ENCODE measurements around the gene GOLGA6L25. TPM values are rescaled to one million over a fixed set of nuclear protein-coding genes. Genes with fewer than 3 reads are reported as not detected.
"Not testable (repeated sequence)": the region's sequence is repeated elsewhere in the genome, so short reads cannot be mapped to it uniquely, and the experiment has no call there.

The GOLGA6L25 gene
- not detected in 2 replicates for total RNA-seq (2014; rRNA removed; shearing (Covaris generic))

GRCh38 chr15:28553268-28553667 is at the start of gene GOLGA6L25:
Gene GOLGA6L25 (plus strand): TSS chr15:28553568. CDS start chr15:28553629, 61 bp downstream.
- DNase-seq (ENCODE audit: low spot score) = not testable (repeated sequence)

- DNase-seq (ENCODE audit: low spot score) = not testable (repeated sequence)
Observed at GRCh38 chr15:28508217-28508889, 45.0 kb upstream of the GOLGA6L25 start.

GRCh38 chr15:28514128-28514527 is 39.2 kb upstream of the GOLGA6L25 start:
- DNase-seq (ENCODE audit: low spot score) = not testable (repeated sequence)

GRCh38 chr15:28515208-28515607 is 38.2 kb upstream of the GOLGA6L25 start:
- not testable (repeated sequence) for DNase-seq (ENCODE audit: low spot score)

- not testable (repeated sequence) for DNase-seq (ENCODE audit: low spot score)
Observed at GRCh38 chr15:28532954-28533353, 20.4 kb upstream of the GOLGA6L25 start, which contains the start of gene GOLGA8G. Gene GOLGA8G (minus strand): TSS chr15:28532971. CDS start chr15:28532909, 62 bp downstream.

- not testable (repeated sequence) for DNase-seq (ENCODE audit: low spot score)
Observed at GRCh38 chr15:28573351-28573750, 20.0 kb downstream of the GOLGA6L25 start.

GRCh38 chr15:28588977-28589606 is 35.7 kb downstream of the GOLGA6L25 start:
- not testable (repeated sequence) for DNase-seq (ENCODE audit: low spot score)

GRCh38 chr15:28589769-28590168 is 36.4 kb downstream of the GOLGA6L25 start:
- DNase-seq (ENCODE audit: low spot score) = not testable (repeated sequence)

GRCh38 chr15:28592395-28592794 is 39.0 kb downstream of the GOLGA6L25 start:
- DNase-seq (ENCODE audit: low spot score) = not testable (repeated sequence)

- DNase-seq (ENCODE audit: low spot score) = not testable (repeated sequence)
Observed at GRCh38 chr15:28593424-28594129, 40.2 kb downstream of the GOLGA6L25 start.

- not testable (repeated sequence) for DNase-seq (ENCODE audit: low spot score)
Observed at GRCh38 chr15:28597471-28597870, 44.1 kb downstream of the GOLGA6L25 start.

- DNase-seq (ENCODE audit: low spot score) = not testable (repeated sequence)
Observed at GRCh38 chr15:28598209-28598608, 44.8 kb downstream of the GOLGA6L25 start.

- not testable (repeated sequence) for DNase-seq (ENCODE audit: low spot score)
Observed at GRCh38 chr15:28602152-28602551, 48.8 kb downstream of the GOLGA6L25 start.

Other genes with a start within 250 kb of the GOLGA6L25 start
- 27.9 and 50.5 TPM in 2 replicates for gene HERC2, start 231.4 kb upstream of the GOLGA6L25 start, total RNA-seq (2014; rRNA removed; shearing (Covaris generic))
- not detected in 2 replicates for gene GOLGA6L24, start 195.5 kb upstream of the GOLGA6L25 start, total RNA-seq (2014; rRNA removed; shearing (Covaris generic))
- not detected in 2 replicates for gene GOLGA8F, start 174.9 kb upstream of the GOLGA6L25 start, total RNA-seq (2014; rRNA removed; shearing (Covaris generic))
- gene GOLGA8G, start 20.6 kb upstream of the GOLGA6L25 start, total RNA-seq (2014; rRNA removed; shearing (Covaris generic)) = not detected in 2 replicates
- 0.79 TPM in 1 of 2 replicates, not detected in the other for gene GOLGA8M, start 158.9 kb downstream of the GOLGA6L25 start, total RNA-seq (2014; rRNA removed; shearing (Covaris generic))

Data from A172 (cell line).